Mammary epithelial cell (primary cell): Measurements from ENCODE around the gene IRX3.

Experiments used
- EZH2 ChIP-seq: IDR thresholded peaks from 2 replicates; pipeline ENCODE4 v1.6.1; 2012; ENCODE audit warnings: low read length, inconsistent platforms, borderline replicate concordance
- TF ChIP-seq, protein P1 (sequence below), 2 donors: IDR thresholded peaks in 1 of 2; conservative IDR thresholded peaks in 1 of 2; 2 replicates each; pipeline ENCODE4 v1.5.1; 2011 to 2012; ENCODE audit warnings: inconsistent platforms in 2 of 2, low read length in 2 of 2, mild to moderate bottlenecking in 2 of 2, control low read depth in 1 of 2, low read depth in 1 of 2; ENCODE audit not compliant: insufficient read depth in 1 of 2; ENCODE audit errors: extremely low read depth in 1 of 2

DNA sequence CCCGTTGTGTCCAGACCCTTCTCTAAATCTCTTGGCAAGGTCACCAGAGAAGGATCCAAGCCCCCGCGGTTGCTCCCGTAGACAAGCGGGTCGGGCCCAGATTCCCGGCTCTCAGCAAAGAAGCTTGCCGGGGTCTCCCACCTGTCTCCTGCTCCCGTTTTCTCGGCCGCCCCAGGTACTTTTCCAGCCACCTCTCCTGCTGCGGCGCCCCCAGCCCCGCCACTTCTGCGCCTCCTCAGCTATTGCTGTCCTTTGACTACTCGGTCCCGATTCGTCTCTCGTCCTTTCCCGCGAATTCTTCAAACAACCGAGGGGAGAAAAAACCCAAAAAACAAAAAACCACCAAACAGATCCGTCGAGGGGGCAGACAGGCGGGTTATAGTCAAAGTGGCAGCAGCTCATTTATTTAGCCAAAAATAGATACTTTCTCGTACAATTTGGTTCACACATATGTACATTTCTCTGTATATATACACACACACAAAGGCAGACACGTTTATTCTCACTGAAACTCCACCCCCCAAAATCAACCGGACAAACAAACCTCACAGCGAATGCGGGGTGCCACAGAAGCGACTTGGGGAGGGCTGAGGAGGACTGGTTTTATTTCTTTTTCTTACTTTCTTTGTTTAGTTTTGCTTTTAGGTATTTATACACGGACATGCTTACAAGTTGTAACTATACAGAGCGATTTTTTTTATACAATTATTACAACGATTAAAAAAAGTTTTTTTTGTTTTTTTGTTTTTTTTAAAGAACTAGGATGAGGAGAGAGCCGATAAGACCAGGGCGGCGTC lies 3.5 kb downstream of the IRX3 start:
- TF ChIP-seq, protein P1, sequence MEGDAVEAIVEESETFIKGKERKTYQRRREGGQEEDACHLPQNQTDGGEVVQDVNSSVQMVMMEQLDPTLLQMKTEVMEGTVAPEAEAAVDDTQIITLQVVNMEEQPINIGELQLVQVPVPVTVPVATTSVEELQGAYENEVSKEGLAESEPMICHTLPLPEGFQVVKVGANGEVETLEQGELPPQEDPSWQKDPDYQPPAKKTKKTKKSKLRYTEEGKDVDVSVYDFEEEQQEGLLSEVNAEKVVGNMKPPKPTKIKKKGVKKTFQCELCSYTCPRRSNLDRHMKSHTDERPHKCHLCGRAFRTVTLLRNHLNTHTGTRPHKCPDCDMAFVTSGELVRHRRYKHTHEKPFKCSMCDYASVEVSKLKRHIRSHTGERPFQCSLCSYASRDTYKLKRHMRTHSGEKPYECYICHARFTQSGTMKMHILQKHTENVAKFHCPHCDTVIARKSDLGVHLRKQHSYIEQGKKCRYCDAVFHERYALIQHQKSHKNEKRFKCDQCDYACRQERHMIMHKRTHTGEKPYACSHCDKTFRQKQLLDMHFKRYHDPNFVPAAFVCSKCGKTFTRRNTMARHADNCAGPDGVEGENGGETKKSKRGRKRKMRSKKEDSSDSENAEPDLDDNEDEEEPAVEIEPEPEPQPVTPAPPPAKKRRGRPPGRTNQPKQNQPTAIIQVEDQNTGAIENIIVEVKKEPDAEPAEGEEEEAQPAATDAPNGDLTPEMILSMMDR (conservative IDR thresholded peaks at IDR 0.05 in 1 of 2, IDR thresholded peaks at IDR 0.05 in 1 of 2; ENCODE audit: extremely low read depth in 1 of 2, insufficient read depth in 1 of 2, low read depth in 1 of 2, low read length in 2 of 2): no peak
- no peak for TF ChIP-seq EZH2
